Skeletal muscle tissue (tissue), 4 donors: ENCODE data around the gene ZNF654. TPM values are rescaled to one million over a fixed set of nuclear protein-coding genes. Genes with fewer than 3 reads are reported as not detected.

ENCODE experiments used
- H3K27ac ChIP-seq: one replicate; pipeline ENCODE4 v1.7.0; 2013; ENCODE audit warnings: mild to moderate bottlenecking, low read depth, low read length, inconsistent platforms
- H3K27me3 ChIP-seq, 3 donors: one replicate each; pipeline ENCODE4 v1.7.0; 2013; ENCODE audit warnings: low read length in 3 of 3; ENCODE audit not compliant: control insufficient read depth in 3 of 3, insufficient read depth in 3 of 3
- H3K36me3 ChIP-seq, 3 donors: one replicate each; pipeline ENCODE4 v1.7.0; 2013; ENCODE audit warnings: low read length in 3 of 3; ENCODE audit not compliant: control insufficient read depth in 3 of 3, insufficient read depth in 3 of 3
- H3K4me1 ChIP-seq, 3 donors: one replicate each; pipeline ENCODE4 v1.7.0; 2013; ENCODE audit warnings: low read length in 3 of 3, mild to moderate bottlenecking in 3 of 3; ENCODE audit not compliant: control insufficient read depth in 3 of 3, insufficient read depth in 3 of 3
- H3K4me3 ChIP-seq, 3 donors: one replicate each; pipeline ENCODE4 v1.7.0; 2013; ENCODE audit warnings: low read length in 3 of 3
- H3K9ac ChIP-seq, 3 donors: one replicate each; pipeline ENCODE4 v1.7.0; 2013; ENCODE audit warnings: low read length in 3 of 3, mild to moderate bottlenecking in 3 of 3, moderate library complexity in 2 of 3, low read depth in 1 of 3
- H3K9me3 ChIP-seq, 3 donors: one replicate each; pipeline ENCODE4 v1.7.0; 2013; ENCODE audit warnings: low read length in 3 of 3; ENCODE audit not compliant: control insufficient read depth in 3 of 3
- total RNA-seq: library from RNA; depleted of rRNA; stranded (reverse); fragments of >200 nt; gene quantifications from one replicate; pipeline ENCODE4 v1.2.3, GENCODE V29; 2014
- donor health status: Osteomylitis.

The ZNF654 gene
- total RNA-seq, 1 donor from 2014 or later = 12.5 TPM

DNA sequence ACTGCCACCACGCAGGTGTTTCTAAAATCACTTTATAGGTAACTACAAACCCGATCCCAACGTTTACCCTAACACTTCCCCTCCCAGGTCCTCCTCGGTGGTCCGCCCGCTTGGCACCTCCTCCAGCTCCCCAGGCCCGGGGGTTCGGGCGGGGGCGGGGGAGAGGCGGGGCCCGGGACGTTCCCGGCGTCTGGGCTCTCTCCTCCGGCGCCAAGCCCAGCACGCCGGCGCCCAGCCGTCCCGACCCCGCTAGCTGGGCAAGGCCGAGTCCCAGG lies 812 bp upstream of the ZNF654 start:
- Histone ChIP-seq H3K9ac (peak overlapping the region; percentile 89 to 92 (median 92)), H3K27ac (peak overlapping the region; percentile 97), H3K36me3 (peaks cover 6 to 13% (median 11%) of the 10 kb centered on the region in 3 donors), H3K4me1 (peaks cover 6 to 30% (median 10%) of the 10 kb centered on the region in 3 donors), H3K9me3 (no peaks in the 10 kb centered on the region), H3K4me3 (peak overlapping the region; percentile 77 to 94 (median 86)), H3K27me3 (no peaks in the 10 kb centered on the region)

DNA sequence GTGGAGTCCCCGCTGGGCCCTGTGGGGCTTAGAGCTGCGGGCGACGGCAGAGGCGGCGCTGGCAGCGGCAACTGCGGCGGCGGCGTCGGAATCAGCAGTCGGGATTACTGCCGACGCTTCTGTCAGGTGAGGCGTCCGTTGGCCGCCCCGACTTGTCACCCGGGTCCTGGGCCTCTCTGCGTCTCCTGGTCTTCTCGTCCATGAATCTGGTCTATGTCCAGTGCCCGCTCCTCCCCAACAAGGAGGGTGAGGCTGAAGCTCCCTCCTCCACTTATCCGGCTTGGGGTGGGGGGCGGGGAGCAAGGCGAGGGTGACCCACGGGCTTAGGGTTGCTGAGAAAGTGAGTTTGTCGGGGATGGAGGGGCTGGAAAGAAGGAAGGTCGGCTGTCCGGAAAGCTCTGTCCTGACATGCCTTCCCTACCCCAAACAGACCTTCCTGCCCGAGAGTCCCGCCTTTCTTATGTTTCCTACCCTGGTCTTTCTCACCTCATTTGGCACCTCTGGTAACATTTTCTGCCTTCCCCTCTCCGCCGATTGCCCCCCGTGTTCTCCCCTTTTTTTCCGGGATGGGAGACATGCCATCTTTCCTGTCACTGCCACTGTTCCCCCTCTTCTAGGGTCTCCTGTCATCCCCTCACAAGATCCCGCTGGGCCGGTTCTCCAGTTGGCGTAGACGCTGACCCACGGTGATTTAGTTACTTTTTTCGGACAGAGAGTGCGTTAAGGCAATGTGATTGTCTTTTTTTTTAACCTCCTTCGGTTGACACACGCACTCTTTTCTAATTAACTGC lies 520 bp downstream of the ZNF654 start:
- Histone ChIP-seq H3K27ac (peak overlapping the region; percentile 97), H3K36me3 (peaks cover 6 to 12% (median 11%) of the 10 kb centered on the region in 3 donors), H3K9ac (peak overlapping the region; percentile 92 to 96 (median 96)), H3K9me3 (no peaks in the 10 kb centered on the region), H3K4me1 (peaks cover 6 to 33% (median 10%) of the 10 kb centered on the region in 3 donors), H3K27me3 (no peaks in the 10 kb centered on the region), H3K4me3 (peak overlapping the region; percentile 84 to 97 (median 86))

DNA sequence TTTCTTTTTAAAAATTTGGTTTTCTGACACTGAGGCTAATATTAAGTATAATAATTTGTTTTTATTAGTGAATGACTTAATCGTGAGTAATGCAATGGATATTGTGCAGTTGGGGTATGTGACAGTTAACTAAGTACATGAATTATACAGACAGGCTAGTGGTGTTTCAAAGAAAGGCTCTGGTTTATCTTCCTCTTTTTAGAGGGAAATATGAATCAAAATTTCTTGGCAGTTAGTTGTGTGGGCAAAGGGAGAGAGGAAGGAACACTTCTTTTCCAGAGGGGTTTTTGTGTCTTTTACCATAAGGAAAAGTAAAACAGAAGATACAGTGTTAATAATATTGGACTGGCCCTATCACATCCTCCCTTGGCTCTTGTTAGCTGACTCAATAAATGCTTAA lies 2.7 kb downstream of the ZNF654 start:
- Histone ChIP-seq H3K4me3 (no peak overlapping the region), H3K9ac (no peak overlapping the region), H3K27me3 (no peaks in the 10 kb centered on the region), H3K27ac (no peak overlapping the region), H3K4me1 (peaks cover 6 to 33% (median 10%) of the 10 kb centered on the region in 3 donors), H3K36me3 (no peaks in the 10 kb centered on the region), H3K9me3 (no peaks in the 10 kb centered on the region)

DNA sequence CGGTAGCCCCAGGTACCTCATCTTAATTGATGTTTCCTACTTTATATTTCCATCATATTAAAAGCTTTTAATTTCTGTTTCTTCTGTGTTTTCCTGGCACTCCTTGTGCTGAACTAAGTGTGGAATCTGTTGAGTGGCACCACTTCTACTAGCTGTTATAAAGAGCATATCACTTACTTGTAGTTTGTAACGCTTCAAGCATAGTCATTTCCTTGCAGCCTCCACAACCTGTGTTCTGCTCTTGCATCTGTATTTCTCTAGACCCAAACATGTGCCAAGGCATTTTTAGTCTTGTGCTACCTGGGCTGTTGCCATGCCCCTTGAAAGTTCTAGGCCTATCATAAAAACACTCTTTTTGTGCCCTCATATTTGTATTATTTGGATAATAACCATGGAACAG lies 16.0 kb downstream of the ZNF654 start:
- no peak overlapping the region for H3K4me3 ChIP-seq
- no peak overlapping the region for H3K27ac ChIP-seq
- H3K9ac ChIP-seq = no peak overlapping the region
- no peaks in the 10 kb centered on the region for H3K9me3 ChIP-seq
- no peaks in the 10 kb centered on the region for H3K27me3 ChIP-seq
- H3K36me3 ChIP-seq = no peaks in the 10 kb centered on the region
- H3K4me1 ChIP-seq = peaks cover 0 to 5% (median 4%) of the 10 kb centered on the region in 3 donors

DNA sequence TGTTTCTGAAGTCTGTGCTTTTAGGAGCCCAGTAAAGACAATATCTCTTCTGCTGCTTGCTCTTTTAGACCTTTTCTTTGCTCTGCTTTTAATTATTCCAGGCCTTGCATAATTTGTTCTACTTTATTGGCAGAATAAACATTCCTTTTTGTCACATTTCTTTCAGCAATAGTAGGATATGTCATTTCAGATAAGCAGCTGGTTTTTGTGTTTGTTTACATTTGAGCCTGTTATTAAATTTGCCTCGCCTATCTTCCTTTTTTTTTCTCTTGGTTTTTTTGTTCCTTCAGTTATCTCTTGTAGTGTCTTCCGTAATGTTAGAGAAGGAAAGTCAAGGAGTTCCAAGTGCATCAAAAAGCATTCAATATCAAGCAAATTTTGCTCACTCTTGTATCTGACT lies 16.4 kb downstream of the ZNF654 start:
- Histone ChIP-seq H3K9me3 (no peaks in the 10 kb centered on the region), H3K27ac (no peak overlapping the region), H3K27me3 (no peaks in the 10 kb centered on the region), H3K9ac (no peak overlapping the region), H3K4me1 (peaks cover 0 to 5% (median 5%) of the 10 kb centered on the region in 3 donors), H3K36me3 (no peaks in the 10 kb centered on the region), H3K4me3 (no peak overlapping the region)

DNA sequence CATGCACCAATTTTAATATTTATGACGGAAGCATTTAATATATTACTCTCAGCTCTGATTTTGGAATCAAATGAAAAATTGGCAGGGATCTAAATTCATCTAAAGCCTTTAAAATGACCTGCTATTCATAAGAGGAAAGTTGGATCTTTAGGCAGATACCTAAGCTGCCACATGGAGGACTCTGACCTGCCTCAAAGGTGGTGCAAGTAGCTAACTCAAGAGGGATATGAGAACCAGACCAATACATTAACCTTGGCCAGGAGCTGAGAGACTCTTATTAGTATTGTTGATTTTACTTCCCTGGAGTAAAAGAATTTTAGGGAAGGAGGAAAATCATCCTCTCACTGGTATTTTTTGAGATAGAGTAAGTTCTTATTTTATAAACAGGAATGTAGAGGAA lies 17.7 kb downstream of the ZNF654 start:
- H3K27ac ChIP-seq = no peak overlapping the region
- peaks cover 0 to 6% (median 5%) of the 10 kb centered on the region in 3 donors for H3K4me1 ChIP-seq
- no peak overlapping the region for H3K4me3 ChIP-seq

DNA sequence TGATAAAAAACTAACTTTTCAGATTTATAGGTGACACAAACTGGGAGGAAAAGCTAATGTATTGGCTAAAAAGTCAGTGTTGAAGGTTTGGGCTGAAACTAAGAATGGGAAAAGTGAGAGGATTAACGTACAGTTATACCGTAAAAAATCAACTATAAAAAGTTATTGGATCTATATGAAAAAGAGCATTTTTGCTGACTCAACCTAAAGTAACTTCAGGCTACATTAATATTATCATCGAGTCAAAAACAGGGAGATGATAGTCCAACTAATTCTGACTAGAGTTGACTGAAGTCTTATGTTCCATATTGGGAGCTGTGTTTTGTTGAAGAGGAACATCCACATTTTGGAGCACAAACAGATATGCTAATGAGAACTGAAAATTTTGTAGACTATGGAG lies 19.9 kb downstream of the ZNF654 start:
- H3K27ac ChIP-seq = no peak overlapping the region
- H3K9ac ChIP-seq = no peak overlapping the region
- no peak overlapping the region for H3K4me3 ChIP-seq
- no peaks in the 10 kb centered on the region for H3K9me3 ChIP-seq
- H3K36me3 ChIP-seq = no peaks in the 10 kb centered on the region
- peaks cover 4 to 11% (median 10%) of the 10 kb centered on the region in 3 donors for H3K4me1 ChIP-seq
- H3K27me3 ChIP-seq = no peaks in the 10 kb centered on the region

More for the DNA sequence above, 17.7 kb downstream of the ZNF654 start:
- Histone ChIP-seq H3K27me3 (no peaks in the 10 kb centered on the region), H3K36me3 (no peaks in the 10 kb centered on the region), H3K9ac (no peak overlapping the region), H3K9me3 (no peaks in the 10 kb centered on the region)

DNA sequence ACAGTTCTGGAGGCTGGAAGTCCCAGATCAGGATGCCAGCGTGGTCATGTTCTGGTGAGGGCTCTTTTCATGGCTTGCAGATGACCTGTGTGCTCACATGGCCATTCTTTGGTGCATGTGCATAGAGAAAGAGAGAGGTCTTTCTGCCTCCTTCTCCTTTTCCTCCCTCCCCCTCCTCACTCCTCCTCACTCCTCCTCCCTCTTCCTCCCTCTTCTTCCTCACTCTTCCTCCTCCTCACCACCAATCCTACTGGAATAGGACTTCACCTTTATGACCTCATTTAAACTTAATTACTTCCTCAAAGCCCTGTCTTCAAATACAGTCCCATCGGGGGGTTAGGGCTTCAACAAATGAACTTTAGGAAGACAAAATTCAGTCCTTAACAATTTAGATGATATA lies 23.8 kb downstream of the ZNF654 start:
- Histone ChIP-seq H3K4me1 (peaks cover 4 to 15% (median 6%) of the 10 kb centered on the region in 3 donors), H3K4me3 (no peak overlapping the region), H3K27ac (no peak overlapping the region), H3K9me3 (no peaks in the 10 kb centered on the region), H3K36me3 (no peaks in the 10 kb centered on the region), H3K27me3 (no peaks in the 10 kb centered on the region), H3K9ac (no peak overlapping the region)

DNA sequence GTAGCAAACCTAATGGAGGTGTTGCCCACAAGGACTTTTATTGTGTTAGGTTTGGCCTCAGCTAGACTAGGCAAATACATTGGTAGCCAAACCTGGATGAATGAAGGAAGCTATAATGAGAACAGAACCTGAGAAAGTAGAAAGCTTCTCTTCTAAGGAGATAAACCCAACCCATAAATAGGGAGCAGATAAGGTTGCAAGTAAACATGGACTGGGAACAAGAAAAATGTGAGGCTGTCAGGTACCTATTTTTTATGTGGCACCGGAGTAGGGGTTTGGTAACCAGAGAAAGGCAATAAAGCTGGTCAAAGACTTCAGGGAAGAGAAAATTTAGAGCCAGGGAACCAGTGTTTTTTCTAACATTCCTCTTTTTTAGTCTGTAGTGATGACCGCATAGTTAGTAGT lies 25.0 kb downstream of the ZNF654 start:
- Histone ChIP-seq H3K9me3 (no peaks in the 10 kb centered on the region), H3K36me3 (no peaks in the 10 kb centered on the region), H3K4me1 (peaks cover 4 to 15% (median 6%) of the 10 kb centered on the region in 3 donors), H3K27ac (no peak overlapping the region), H3K4me3 (no peak overlapping the region), H3K9ac (no peak overlapping the region), H3K27me3 (no peaks in the 10 kb centered on the region)

DNA sequence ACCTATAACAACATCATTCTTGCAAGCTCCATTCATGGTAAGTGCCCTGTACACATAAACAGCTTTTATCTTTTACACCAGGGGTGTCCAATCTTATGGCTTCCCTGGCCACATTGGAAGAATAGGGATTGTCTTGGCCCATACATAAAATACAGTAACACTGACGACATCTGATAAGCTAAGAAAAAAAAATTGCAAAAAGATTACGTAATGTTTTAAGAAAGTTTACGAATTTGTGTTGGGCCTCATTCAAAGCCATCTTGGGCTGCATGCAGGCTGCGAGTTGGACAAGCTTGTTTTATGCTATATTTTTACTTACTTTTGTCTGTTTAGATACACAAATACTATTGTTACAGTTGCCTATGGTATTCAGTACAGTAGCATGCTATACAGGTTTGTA lies 31.6 kb downstream of the ZNF654 start:
- Histone ChIP-seq H3K27me3 (no peaks in the 10 kb centered on the region), H3K4me1 (no peaks in the 10 kb centered on the region)

More for the DNA sequence above, 31.6 kb downstream of the ZNF654 start:
- no peak overlapping the region for H3K27ac ChIP-seq
- H3K4me3 ChIP-seq = no peak overlapping the region
- no peak overlapping the region for H3K9ac ChIP-seq
- no peaks in the 10 kb centered on the region for H3K9me3 ChIP-seq
- H3K36me3 ChIP-seq = peaks cover 0 to 6% (median 3%) of the 10 kb centered on the region in 3 donors
